Measurements from ENCODE around the gene GPR158.

- TF ChIP-seq, protein P1, sequence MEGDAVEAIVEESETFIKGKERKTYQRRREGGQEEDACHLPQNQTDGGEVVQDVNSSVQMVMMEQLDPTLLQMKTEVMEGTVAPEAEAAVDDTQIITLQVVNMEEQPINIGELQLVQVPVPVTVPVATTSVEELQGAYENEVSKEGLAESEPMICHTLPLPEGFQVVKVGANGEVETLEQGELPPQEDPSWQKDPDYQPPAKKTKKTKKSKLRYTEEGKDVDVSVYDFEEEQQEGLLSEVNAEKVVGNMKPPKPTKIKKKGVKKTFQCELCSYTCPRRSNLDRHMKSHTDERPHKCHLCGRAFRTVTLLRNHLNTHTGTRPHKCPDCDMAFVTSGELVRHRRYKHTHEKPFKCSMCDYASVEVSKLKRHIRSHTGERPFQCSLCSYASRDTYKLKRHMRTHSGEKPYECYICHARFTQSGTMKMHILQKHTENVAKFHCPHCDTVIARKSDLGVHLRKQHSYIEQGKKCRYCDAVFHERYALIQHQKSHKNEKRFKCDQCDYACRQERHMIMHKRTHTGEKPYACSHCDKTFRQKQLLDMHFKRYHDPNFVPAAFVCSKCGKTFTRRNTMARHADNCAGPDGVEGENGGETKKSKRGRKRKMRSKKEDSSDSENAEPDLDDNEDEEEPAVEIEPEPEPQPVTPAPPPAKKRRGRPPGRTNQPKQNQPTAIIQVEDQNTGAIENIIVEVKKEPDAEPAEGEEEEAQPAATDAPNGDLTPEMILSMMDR (IDR thresholded peaks at IDR 0.05) = no peak
- TF ChIP-seq ZFX (IDR thresholded peaks at IDR 0.05; ENCODE audit: borderline replicate concordance) = no peak
Observed at GRCh38 chr10:25505466-25505865, 330.7 kb downstream of the GPR158 start.
